BE2C (cell line): ENCODE data around the gene MARK4.

ENCODE experiments used
- DNase-seq: peaks from one replicate; pipeline ENCODE4 v3.0.0-alpha.2; 2020
- H3K27me3 ChIP-seq: fragments of 250-450 bp; sonication (Bioruptor Pico); 2 replicates; pipeline ENCODE4 v1.5.1; 2020; ENCODE audit warnings: mild to moderate bottlenecking
- H3K36me3 ChIP-seq: fragments of 250-450 bp; sonication (Bioruptor Pico); 2 replicates; pipeline ENCODE4 v1.5.1; 2020; ENCODE audit warnings: mild to moderate bottlenecking
- H3K4me1 ChIP-seq: fragments of 250-450 bp; sonication (Bioruptor Pico); 2 replicates; pipeline ENCODE4 v1.5.1; 2020
- H3K4me3 ChIP-seq: 2 replicates; pipeline ENCODE4 v1.5.1; 2011; ENCODE audit warnings: low read depth, low read length
- H3K9me3 ChIP-seq: fragments of 250-450 bp; sonication (Bioruptor Pico); 2 replicates; pipeline ENCODE4 v1.5.1; 2020
- TF ChIP-seq, protein P1 (sequence below): IDR thresholded peaks from 2 replicates; pipeline ENCODE4 v1.5.1; 2012; ENCODE audit warnings: mild to moderate bottlenecking, low read depth, low read length

The MARK4 gene

GRCh38 chr19:45271735-45272108 lies 20.7 kb downstream of the MARK4 start:
- Histone ChIP-seq H3K36me3 (no peaks in the 10 kb centered on the region; the same call in none of the 2 replicates), H3K27me3 (no peaks in the 10 kb centered on the region), H3K4me3 (no peak overlapping the region), H3K9me3 (no peaks in the 10 kb centered on the region), H3K4me1 (peaks cover 10% of the 10 kb centered on the region)
- TF ChIP-seq, protein P1, sequence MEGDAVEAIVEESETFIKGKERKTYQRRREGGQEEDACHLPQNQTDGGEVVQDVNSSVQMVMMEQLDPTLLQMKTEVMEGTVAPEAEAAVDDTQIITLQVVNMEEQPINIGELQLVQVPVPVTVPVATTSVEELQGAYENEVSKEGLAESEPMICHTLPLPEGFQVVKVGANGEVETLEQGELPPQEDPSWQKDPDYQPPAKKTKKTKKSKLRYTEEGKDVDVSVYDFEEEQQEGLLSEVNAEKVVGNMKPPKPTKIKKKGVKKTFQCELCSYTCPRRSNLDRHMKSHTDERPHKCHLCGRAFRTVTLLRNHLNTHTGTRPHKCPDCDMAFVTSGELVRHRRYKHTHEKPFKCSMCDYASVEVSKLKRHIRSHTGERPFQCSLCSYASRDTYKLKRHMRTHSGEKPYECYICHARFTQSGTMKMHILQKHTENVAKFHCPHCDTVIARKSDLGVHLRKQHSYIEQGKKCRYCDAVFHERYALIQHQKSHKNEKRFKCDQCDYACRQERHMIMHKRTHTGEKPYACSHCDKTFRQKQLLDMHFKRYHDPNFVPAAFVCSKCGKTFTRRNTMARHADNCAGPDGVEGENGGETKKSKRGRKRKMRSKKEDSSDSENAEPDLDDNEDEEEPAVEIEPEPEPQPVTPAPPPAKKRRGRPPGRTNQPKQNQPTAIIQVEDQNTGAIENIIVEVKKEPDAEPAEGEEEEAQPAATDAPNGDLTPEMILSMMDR, result no peak
- DNase-seq, result no peak

DNA sequence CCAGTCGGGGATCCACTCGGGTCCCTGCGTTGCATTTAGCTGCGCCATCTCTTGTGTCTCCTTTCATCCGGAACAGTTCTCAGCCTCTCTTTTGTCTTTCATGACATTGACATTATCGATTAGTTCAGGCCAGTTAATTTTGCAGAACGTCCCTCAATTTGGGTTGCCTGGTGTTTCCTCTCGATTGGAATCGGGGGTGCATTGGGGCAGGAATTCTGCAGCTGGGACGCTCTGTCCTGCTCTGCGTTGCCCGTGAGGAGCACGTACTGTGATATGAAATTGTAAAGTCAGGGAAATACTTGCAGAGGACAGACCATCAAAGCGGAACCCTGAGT lies 22.4 kb downstream of the MARK4 start:
- TF ChIP-seq, protein P1, result no peak
- DNase-seq, result no peak
- Histone ChIP-seq H3K4me3 (peak overlapping the region; percentile 14; the same call in 1 of the 2 replicates), H3K27me3 (no peaks in the 10 kb centered on the region), H3K36me3 (peaks cover 3% of the 10 kb centered on the region), H3K9me3 (no peaks in the 10 kb centered on the region), H3K4me1 (peaks cover 10% of the 10 kb centered on the region)

DNA sequence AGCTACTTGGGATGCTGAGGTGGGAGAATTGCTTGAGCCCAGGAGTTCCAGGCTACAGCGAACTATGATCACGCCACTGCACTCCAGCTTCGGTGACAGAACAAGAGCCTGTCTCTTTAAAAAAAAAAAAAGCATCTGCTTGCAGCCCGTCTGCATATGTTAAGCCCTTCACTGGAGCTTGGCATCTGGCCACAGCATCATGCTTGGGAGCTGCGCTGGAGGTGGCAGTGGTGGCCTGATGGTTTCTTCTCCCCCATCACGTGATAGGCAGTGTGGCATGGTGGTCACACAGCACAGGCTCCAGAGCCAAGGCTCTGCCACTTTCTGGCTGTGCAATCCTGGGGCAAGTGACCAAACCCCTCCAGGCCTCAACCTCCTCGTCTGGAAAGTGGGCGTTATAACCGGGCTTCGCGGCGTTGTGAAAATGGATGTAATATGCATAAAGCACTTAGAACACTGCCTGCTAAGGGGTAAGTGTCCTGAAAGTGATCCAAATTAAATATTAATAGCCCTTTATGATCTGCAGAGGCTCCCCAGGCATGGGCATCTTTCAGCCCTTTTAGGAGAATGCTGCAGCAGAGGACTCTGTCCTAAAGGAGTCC lies 24.4 kb downstream of the MARK4 start:
- DNase-seq, result peak; percentile 86
- H3K36me3 ChIP-seq, result peaks cover 7% of the 10 kb centered on the region

DNA sequence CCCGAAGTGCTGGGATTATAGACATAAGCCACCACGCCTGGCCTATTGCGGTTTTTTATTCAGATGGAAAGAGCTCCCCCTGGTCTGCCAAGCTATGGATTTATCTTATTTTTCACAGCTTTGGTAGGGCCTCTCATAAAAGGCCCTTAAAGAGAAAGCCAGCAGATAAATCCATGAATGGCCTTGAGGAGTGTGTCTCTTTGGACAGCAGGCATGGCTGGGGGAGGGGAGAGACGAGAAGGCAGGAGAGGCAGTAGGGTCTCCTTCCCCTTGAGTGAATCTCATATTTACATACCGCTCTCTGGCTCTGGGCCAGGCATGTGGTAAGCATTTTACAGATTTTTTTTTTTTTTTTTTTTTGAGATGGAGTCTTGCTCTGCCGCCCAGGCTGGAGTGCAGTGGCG lies 25.2 kb downstream of the MARK4 start:
- peak; percentile 61 for DNase-seq
- Histone ChIP-seq H3K4me3 (no peak overlapping the region), H3K36me3 (peaks cover 7% of the 10 kb centered on the region), H3K4me1 (peaks cover 10% of the 10 kb centered on the region), H3K9me3 (no peaks in the 10 kb centered on the region), H3K27me3 (no peaks in the 10 kb centered on the region)
- TF ChIP-seq, protein P1, result no peak

More for the DNA sequence above, 24.4 kb downstream of the MARK4 start:
- H3K9me3 ChIP-seq, result no peaks in the 10 kb centered on the region
- TF ChIP-seq, protein P1, result no peak
- H3K4me1 ChIP-seq, result peaks cover 10% of the 10 kb centered on the region
- no peaks in the 10 kb centered on the region for H3K27me3 ChIP-seq
- H3K4me3 ChIP-seq, result no peak overlapping the region

GRCh38 chr19:45278087-45278486 lies 27.0 kb downstream of the MARK4 start:
- no peaks in the 10 kb centered on the region for H3K27me3 ChIP-seq
- no peak overlapping the region for H3K4me3 ChIP-seq
- H3K4me1 ChIP-seq, result peaks cover 10% of the 10 kb centered on the region
- TF ChIP-seq, protein P1, result no peak
- DNase-seq, result no peak
- H3K9me3 ChIP-seq, result no peaks in the 10 kb centered on the region
- H3K36me3 ChIP-seq, result peaks cover 7% of the 10 kb centered on the region; the same call in 1 of the 2 replicates

GRCh38 chr19:45279587-45280192 lies 28.6 kb downstream of the MARK4 start:
- DNase-seq, result no peak
- H3K4me1 ChIP-seq, result 0 out of 2 replicates have a peak, but pooled peaks cover 3% of the 10 kb centered on the region
- H3K4me3 ChIP-seq, result no peak overlapping the region
- H3K36me3 ChIP-seq, result peaks cover 10% of the 10 kb centered on the region
- TF ChIP-seq, protein P1, result no peak
- H3K27me3 ChIP-seq, result no peaks in the 10 kb centered on the region
- peaks cover 3% of the 10 kb centered on the region; the same call in 1 of the 2 replicates for H3K9me3 ChIP-seq
